Activated T-helper 1 cell treated with anti-CD3 and anti-CD28 coated beads, Interleukin-12 subunit alpha, Interleukin-12 subunit beta, Interleukin-2, Interleukin-4 antibody, amounts not matched to agents 30 ng/mL and 10 ng/mL and 1 ng/mL, durations not matched to agents 14 hours and 24 hours and 36 hours (primary cell): Measurements from ENCODE around the gene UBE2F. TPM values are rescaled to one million over a fixed set of nuclear protein-coding genes. Genes with fewer than 3 reads are reported as not detected.

ENCODE experiments used
- DNase-seq: peaks from one replicate; pipeline ENCODE4 v3.0.0; 2021; ENCODE audit warnings: low spot score
- H3K27ac Mint-ChIP-seq: one replicate; pipeline ENCODE4 v1.8.0; 2021; ENCODE audit warnings: mild to moderate bottlenecking, mixed read lengths
- H3K27me3 Mint-ChIP-seq: one replicate; pipeline ENCODE4 v1.8.0; 2022; ENCODE audit warnings: mild to moderate bottlenecking, moderate library complexity, mixed read lengths; ENCODE audit not compliant: insufficient read depth
- H3K36me3 Mint-ChIP-seq: one replicate; pipeline ENCODE4 v1.8.0; 2021; ENCODE audit warnings: low read depth, mixed read lengths
- H3K4me1 Mint-ChIP-seq: one replicate; pipeline ENCODE4 v1.8.0; 2021; ENCODE audit warnings: low read depth, mixed read lengths
- H3K4me3 Mint-ChIP-seq: one replicate; pipeline ENCODE4 v1.8.0; 2021; ENCODE audit warnings: mild to moderate bottlenecking, moderate library complexity, mixed read lengths
- H3K9me3 Mint-ChIP-seq: one replicate; pipeline ENCODE4 v1.8.0; 2021; ENCODE audit warnings: mixed read lengths
- intact Hi-C: fragments of 100-400 bp; cut with micrococcal nuclease; formaldehyde crosslinking; loops from one replicate; pipeline ENCODE4 v1.15.1; 2024
- total RNA-seq: library from RNA; stranded (reverse); gene quantifications from 2 replicates; pipeline ENCODE4 v1.2.3, GENCODE V29; 2022

Gene UBE2F, protein sequence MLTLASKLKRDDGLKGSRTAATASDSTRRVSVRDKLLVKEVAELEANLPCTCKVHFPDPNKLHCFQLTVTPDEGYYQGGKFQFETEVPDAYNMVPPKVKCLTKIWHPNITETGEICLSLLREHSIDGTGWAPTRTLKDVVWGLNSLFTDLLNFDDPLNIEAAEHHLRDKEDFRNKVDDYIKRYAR
- 121 TPM in 2 replicates for total RNA-seq

DNA sequence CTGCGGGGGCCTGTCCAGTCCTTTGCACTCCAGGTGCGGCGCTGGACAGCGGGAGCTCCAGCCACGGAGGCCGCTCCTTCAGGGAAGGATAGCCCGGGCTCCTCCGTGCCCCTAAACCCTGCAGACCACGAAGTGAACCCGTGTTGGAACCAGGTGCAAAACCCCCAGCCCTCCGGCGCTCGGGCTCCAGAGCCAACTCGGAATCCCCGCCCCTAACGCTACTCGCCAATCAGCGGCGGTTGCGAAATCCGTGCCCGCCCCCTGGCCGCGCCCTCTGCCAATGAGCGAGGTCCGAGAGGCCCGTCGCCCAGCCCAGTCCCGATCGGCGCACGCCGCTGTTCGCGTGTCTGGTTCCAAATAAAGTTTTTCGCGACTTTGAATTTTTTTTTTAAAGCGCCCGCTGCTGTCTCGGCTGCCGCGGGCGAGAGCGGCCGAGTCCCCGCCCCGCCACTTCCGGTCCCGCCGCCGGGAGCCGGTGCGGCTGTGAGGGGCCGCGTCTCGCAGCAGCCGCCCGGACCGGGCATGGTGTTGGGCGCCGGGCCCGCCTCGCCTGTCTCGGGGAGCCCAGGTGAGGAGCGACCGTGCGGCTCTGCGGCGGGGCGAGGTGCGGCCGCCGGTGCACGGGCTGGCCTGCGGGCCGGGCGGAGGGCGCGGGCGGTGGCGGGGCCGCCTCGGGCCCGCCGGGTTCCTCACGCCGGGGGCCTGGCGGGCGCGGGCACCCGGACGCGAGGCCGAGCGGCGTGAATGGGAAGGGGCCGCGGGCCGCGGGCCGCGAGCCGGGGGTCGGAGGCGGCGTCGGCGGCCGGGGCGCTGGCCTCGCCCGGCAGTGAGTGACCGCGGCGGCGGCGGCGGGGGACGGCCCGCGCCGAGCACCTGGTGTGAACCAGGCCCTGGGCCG is at the start of gene UBE2F:
Gene UBE2F (plus strand): TSS at position 450 of the 898 bp plus-strand sequence. CDS start 6,094 bp downstream, outside the sequence.
- Mint-ChIP-seq H3K27ac (peak within 1 kb of the TSS; percentile 85), H3K9me3 (peaks cover 13% of the 10 kb centered on the region), H3K27me3 (no peaks in the 10 kb centered on the region), H3K4me3 (peak within 1 kb of the TSS; percentile 90), H3K36me3 (peaks cover 23% of the 10 kb centered on the region), H3K4me1 (peaks cover 45% of the 10 kb centered on the region)
- DNase-seq, result peak; percentile 98
- intact Hi-C loops, result loop anchor here (1.0 to 5.0 kb wide), 6 partner anchors 44 to 460 kb away; partner anchors contain the start of genes ASB1, ILKAP and SCLY

GRCh38 chr2:237917696-237918374 is 49.0 kb upstream of the UBE2F start:
- no peak overlapping the region for H3K27ac Mint-ChIP-seq
- H3K36me3 Mint-ChIP-seq, result no peaks in the 10 kb centered on the region
- no peak for DNase-seq
- intact Hi-C loops, result no loop called here
- H3K4me3 Mint-ChIP-seq, result no peak overlapping the region
- H3K27me3 Mint-ChIP-seq, result peaks cover 9% of the 10 kb centered on the region
- H3K4me1 Mint-ChIP-seq, result peaks cover 14% of the 10 kb centered on the region
- H3K9me3 Mint-ChIP-seq, result no peaks in the 10 kb centered on the region

- Mint-ChIP-seq H3K4me1 (peaks cover 22% of the 10 kb centered on the region), H3K27me3 (peaks cover 11% of the 10 kb centered on the region), H3K4me3 (no peak overlapping the region), H3K36me3 (peaks cover 2% of the 10 kb centered on the region), H3K27ac (no peak overlapping the region), H3K9me3 (no peaks in the 10 kb centered on the region)
- intact Hi-C loops, result no loop called here
- DNase-seq, result no peak
Measured at GRCh38 chr2:237919593-237919992, 47.2 kb upstream of the UBE2F start.

- Mint-ChIP-seq H3K36me3 (peaks cover 2% of the 10 kb centered on the region), H3K27me3 (peaks cover 11% of the 10 kb centered on the region), H3K4me1 (peaks cover 26% of the 10 kb centered on the region), H3K4me3 (no peak overlapping the region), H3K27ac (no peak overlapping the region), H3K9me3 (no peaks in the 10 kb centered on the region)
- intact Hi-C loops, result no loop called here
- DNase-seq, result no peak
Measured at GRCh38 chr2:237920673-237921072, 46.1 kb upstream of the UBE2F start.

DNA sequence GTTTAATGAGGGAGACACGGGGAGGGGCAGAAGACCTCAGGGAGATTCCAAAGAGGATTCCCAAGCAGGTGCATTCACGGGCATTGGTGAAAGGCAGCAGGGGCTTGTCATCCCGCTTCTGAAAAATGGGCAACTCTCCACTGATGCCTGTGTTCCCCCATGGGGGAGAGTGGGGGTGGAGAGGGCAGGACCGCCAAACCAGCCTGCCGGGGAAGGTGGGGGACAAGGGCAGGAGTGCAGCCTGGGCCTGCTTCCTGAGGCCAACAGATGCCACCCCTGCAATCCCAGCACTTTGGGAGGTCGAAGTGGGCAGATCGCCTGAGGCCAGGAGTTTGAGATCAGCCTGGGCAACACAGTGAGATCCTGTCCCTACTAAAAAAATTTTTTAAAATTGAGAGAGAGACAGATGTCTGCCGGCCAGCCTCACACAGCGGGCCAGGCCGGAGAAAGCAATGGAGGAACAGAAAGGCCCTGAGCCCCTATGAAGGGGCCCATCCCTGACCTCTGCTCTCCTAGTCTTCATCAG is 44.8 kb upstream of the UBE2F start:
- no peak for DNase-seq
- Mint-ChIP-seq H3K4me3 (no peak overlapping the region), H3K4me1 (peaks cover 35% of the 10 kb centered on the region), H3K9me3 (no peaks in the 10 kb centered on the region), H3K27me3 (peaks cover 6% of the 10 kb centered on the region), H3K27ac (no peak overlapping the region), H3K36me3 (peaks cover 2% of the 10 kb centered on the region)
- intact Hi-C loops, result loop anchor here (2.0 kb wide), 1 partner anchor 63 kb away; the partner anchor contains the start of gene RAMP1

GRCh38 chr2:237922641-237923361 is 44.0 kb upstream of the UBE2F start:
- Mint-ChIP-seq H3K4me1 (peaks cover 38% of the 10 kb centered on the region), H3K27ac (peak overlapping the region; percentile 29), H3K27me3 (peaks cover 4% of the 10 kb centered on the region), H3K4me3 (peak overlapping the region; percentile 39), H3K36me3 (peaks cover 3% of the 10 kb centered on the region), H3K9me3 (peaks cover 1% of the 10 kb centered on the region)
- no peak for DNase-seq
- intact Hi-C loops, result loop anchor here (1.0 to 2.0 kb wide), 4 partner anchors 44 to 138 kb away; partner anchors contain the start of genes RAMP1 and SCLY

DNA sequence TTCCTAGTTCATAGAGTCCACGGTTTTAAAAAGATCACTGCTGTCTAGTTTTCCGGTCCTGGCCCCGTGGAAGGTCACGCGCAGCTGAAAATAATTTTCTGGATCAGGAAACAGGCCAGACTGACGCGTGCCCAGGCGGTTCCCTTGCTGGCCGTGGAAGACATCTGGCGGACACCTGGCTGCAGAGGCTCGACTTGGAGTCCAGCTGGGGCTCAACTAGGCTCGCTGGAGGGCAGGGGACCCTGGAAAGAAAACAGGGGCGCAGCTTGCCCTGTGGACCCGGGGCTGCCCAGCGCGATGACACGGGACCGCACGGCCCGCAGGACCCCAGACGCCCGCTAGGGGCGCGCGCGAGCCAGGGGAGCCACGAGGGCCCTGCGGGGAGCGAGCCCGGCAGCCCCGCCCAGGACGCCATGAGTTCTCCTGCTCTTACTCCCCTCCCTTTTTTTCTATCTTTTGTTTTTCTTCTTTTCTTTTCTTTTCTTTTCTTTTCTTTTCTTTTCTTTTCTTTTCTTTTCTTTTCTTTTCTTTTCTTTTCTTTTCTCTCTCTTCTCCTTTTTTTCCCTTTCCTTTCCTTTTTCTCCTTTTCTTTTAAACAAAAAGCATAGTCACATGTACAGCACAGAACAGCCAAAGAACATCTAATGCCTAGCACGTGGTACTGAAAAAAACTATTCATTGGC is 43.2 kb upstream of the UBE2F start:
- peaks cover 4% of the 10 kb centered on the region for H3K9me3 Mint-ChIP-seq
- H3K36me3 Mint-ChIP-seq, result peaks cover 6% of the 10 kb centered on the region
- peaks cover 4% of the 10 kb centered on the region for H3K27me3 Mint-ChIP-seq
- intact Hi-C loops, result loop anchor here (1.0 to 2.0 kb wide), 4 partner anchors 43 to 138 kb away; partner anchors contain the start of genes RAMP1 and SCLY
- peaks cover 38% of the 10 kb centered on the region for H3K4me1 Mint-ChIP-seq
- peak overlapping the region; percentile 74 for H3K27ac Mint-ChIP-seq
- peak; percentile 74 for DNase-seq
- peak overlapping the region; percentile 70 for H3K4me3 Mint-ChIP-seq

DNA sequence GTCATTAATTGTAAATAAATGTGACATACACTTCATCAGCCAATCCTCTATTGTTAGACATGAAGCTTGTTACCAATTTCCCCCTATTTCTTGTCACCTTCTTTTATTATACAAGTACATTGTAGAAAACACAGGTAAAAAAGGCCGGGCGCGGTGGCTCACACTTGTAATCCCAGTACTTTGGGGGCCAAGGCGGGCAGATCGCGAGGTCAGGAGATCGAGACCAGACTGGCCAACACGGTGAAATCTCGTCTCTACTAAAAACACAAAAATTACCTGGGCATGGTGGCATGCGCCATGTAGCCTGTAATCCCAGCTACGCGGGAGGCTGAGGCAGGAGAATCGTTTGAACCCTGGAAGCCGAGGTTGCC is 42.7 kb upstream of the UBE2F start:
- DNase-seq, result no peak
- H3K4me1 Mint-ChIP-seq, result peaks cover 35% of the 10 kb centered on the region
- peak overlapping the region; percentile 74 for H3K27ac Mint-ChIP-seq
- peaks cover 7% of the 10 kb centered on the region for H3K36me3 Mint-ChIP-seq
- H3K4me3 Mint-ChIP-seq, result peak overlapping the region; percentile 70
- intact Hi-C loops, result no loop called here
- H3K9me3 Mint-ChIP-seq, result peaks cover 6% of the 10 kb centered on the region
- peaks cover 4% of the 10 kb centered on the region for H3K27me3 Mint-ChIP-seq

- H3K4me3 Mint-ChIP-seq, result no peak overlapping the region
- peaks cover 24% of the 10 kb centered on the region for H3K4me1 Mint-ChIP-seq
- DNase-seq, result no peak
- peaks cover 13% of the 10 kb centered on the region for H3K9me3 Mint-ChIP-seq
- H3K36me3 Mint-ChIP-seq, result peaks cover 7% of the 10 kb centered on the region
- peaks cover 2% of the 10 kb centered on the region for H3K27me3 Mint-ChIP-seq
- intact Hi-C loops, result no loop called here
- H3K27ac Mint-ChIP-seq, result no peak overlapping the region
Measured at GRCh38 chr2:237927135-237927534, 39.7 kb upstream of the UBE2F start.

DNA sequence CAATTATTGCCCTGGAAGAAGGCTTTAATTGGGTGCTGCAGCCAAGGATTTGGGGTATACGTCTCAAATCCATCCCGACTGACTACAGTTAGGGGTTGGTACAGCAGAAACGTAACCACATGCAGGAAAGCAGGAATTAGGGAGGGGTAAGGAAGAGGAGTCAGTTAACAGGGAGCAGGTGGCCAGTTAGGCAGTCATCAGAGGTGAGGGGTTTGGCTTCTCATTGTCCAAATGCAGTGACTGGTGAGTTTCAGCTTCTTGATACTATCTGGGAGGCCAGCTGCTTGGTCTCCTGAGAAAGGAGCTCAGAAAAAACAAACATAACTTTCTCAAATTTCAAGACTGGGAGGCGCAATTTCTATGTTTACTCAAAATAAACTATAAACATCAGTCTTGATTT is 38.8 kb upstream of the UBE2F start:
- intact Hi-C loops, result no loop called here
- peaks cover 29% of the 10 kb centered on the region for H3K4me1 Mint-ChIP-seq

DNA sequence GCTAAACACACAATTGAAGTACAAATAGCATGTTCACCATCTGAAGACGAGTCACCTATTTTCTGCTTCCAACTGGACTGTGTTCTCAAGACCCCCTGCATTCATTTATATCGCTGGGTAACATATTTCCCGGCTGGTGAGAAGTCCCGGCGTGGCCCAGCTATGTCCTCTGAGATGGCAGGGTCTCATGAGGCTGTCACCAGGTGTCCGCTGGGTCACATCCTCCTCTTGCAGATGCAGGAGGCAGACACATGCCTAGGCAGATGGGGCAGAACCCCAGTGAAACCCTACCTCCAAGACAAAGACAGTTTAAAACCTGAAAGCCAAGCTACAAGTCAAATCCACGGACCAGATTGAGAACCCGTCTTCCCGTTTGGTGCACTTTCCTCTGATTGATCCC is 36.8 kb upstream of the UBE2F start:
- Mint-ChIP-seq H3K4me3 (no peak overlapping the region), H3K9me3 (peaks cover 13% of the 10 kb centered on the region), H3K36me3 (peaks cover 5% of the 10 kb centered on the region), H3K27ac (no peak overlapping the region), H3K4me1 (peaks cover 22% of the 10 kb centered on the region), H3K27me3 (no peaks in the 10 kb centered on the region)
- intact Hi-C loops, result loop anchor here (5.0 kb wide), 1 partner anchor 1397 kb away; no protein-coding TSS in a partner anchor
- DNase-seq, result no peak

More for the DNA sequence above, 38.8 kb upstream of the UBE2F start:
- Mint-ChIP-seq H3K27me3 (peaks cover 2% of the 10 kb centered on the region), H3K4me3 (no peak overlapping the region), H3K9me3 (peaks cover 13% of the 10 kb centered on the region), H3K27ac (no peak overlapping the region), H3K36me3 (peaks cover 7% of the 10 kb centered on the region)
- no peak for DNase-seq
